ENCODE data around the gene SLC22A16. TPM values are rescaled to one million over a fixed set of nuclear protein-coding genes. Genes with fewer than 3 reads are reported as not detected.

Gene SLC22A16
- total RNA-seq, 2 experiments from 2014 or later, result not detected

- Mint-ChIP-seq H3K27ac (no peak overlapping the region), H3K4me1 (ENCODE audit: low read depth) (no peaks in the 10 kb centered on the region), H3K27me3 (peaks cover 1% of the 10 kb centered on the region), H3K4me3 (no peak overlapping the region), H3K9me3 (no peaks in the 10 kb centered on the region), H3K36me3 (no peaks in the 10 kb centered on the region)
- POLR2A ChIA-PET, result no interaction called here
- DNase-seq, result no peak
- CTCF ChIA-PET, result no interaction called here
- intact Hi-C loops (cut with micrococcal nuclease), result no loop called here
Measured at GRCh38 chr6:110408901-110409300, 67.5 kb downstream of the SLC22A16 start.

GRCh38 chr6:110404607-110405006 lies 71.8 kb downstream of the SLC22A16 start:
- POLR2A ChIA-PET, result no interaction called here
- DNase-seq, result no peak

GRCh38 chr6:110401585-110402176 lies 74.7 kb downstream of the SLC22A16 start:
- Mint-ChIP-seq H3K36me3 (no peaks in the 10 kb centered on the region), H3K27ac (no peak overlapping the region), H3K27me3 (peaks cover 10% of the 10 kb centered on the region), H3K4me3 (no peak overlapping the region), H3K4me1 (ENCODE audit: low read depth) (no peaks in the 10 kb centered on the region), H3K9me3 (no peaks in the 10 kb centered on the region)
- CTCF ChIA-PET, result interaction anchor here (1.1 to 1.4 kb wide), 2 partner anchors 10 to 362 kb away, joined by 3 to 5 read pairs; no protein-coding TSS in a partner anchor
- intact Hi-C loops (cut with micrococcal nuclease), result no loop called here
- DNase-seq, result no peak
- POLR2A ChIA-PET, result no interaction called here

More at GRCh38 chr6:110404607-110405006, 71.8 kb downstream of the SLC22A16 start:
- no peak overlapping the region for H3K4me3 Mint-ChIP-seq
- H3K4me1 Mint-ChIP-seq (ENCODE audit: low read depth), result no peaks in the 10 kb centered on the region
- H3K27ac Mint-ChIP-seq, result no peak overlapping the region
- peaks cover 7% of the 10 kb centered on the region for H3K27me3 Mint-ChIP-seq
- no peaks in the 10 kb centered on the region for H3K9me3 Mint-ChIP-seq
- intact Hi-C loops (cut with micrococcal nuclease), result no loop called here
- H3K36me3 Mint-ChIP-seq, result no peaks in the 10 kb centered on the region
- CTCF ChIA-PET, result interaction anchor here (1.1 kb wide), 1 partner anchor 364 kb away, joined by 4 read pairs; no protein-coding TSS in a partner anchor

GRCh38 chr6:110400208-110400607 lies 76.2 kb downstream of the SLC22A16 start:
- POLR2A ChIA-PET, result no interaction called here
- Mint-ChIP-seq H3K36me3 (no peaks in the 10 kb centered on the region), H3K4me1 (ENCODE audit: low read depth) (no peaks in the 10 kb centered on the region), H3K27ac (no peak overlapping the region), H3K4me3 (no peak overlapping the region), H3K27me3 (peaks cover 10% of the 10 kb centered on the region), H3K9me3 (no peaks in the 10 kb centered on the region)
- DNase-seq, result no peak
- intact Hi-C loops (cut with micrococcal nuclease), result no loop called here
- CTCF ChIA-PET, result no interaction called here

GRCh38 chr6:110399219-110400071 lies 77.0 kb downstream of the SLC22A16 start:
- Mint-ChIP-seq H3K27ac (no peak overlapping the region), H3K36me3 (no peaks in the 10 kb centered on the region), H3K9me3 (no peaks in the 10 kb centered on the region), H3K4me3 (no peak overlapping the region), H3K27me3 (peaks cover 10% of the 10 kb centered on the region), H3K4me1 (ENCODE audit: low read depth) (no peaks in the 10 kb centered on the region)
- DNase-seq, result no peak
- ChIA-PET CTCF (no interaction called here), POLR2A (no interaction called here)
- intact Hi-C loops (cut with micrococcal nuclease), result no loop called here

- Mint-ChIP-seq H3K27ac (no peak overlapping the region), H3K27me3 (peaks cover 10% of the 10 kb centered on the region), H3K4me1 (ENCODE audit: low read depth) (no peaks in the 10 kb centered on the region), H3K4me3 (no peak overlapping the region), H3K9me3 (no peaks in the 10 kb centered on the region), H3K36me3 (no peaks in the 10 kb centered on the region)
- no peak for DNase-seq
- intact Hi-C loops (cut with micrococcal nuclease), result no loop called here
- ChIA-PET CTCF (no interaction called here), POLR2A (no interaction called here)
Measured at GRCh38 chr6:110398778-110399177, 77.6 kb downstream of the SLC22A16 start.

- peaks cover 2% of the 10 kb centered on the region for H3K4me1 Mint-ChIP-seq (ENCODE audit: low read depth)
- H3K4me3 Mint-ChIP-seq, result no peak overlapping the region
- H3K27me3 Mint-ChIP-seq, result peaks cover 3% of the 10 kb centered on the region
- intact Hi-C loops (cut with micrococcal nuclease), result no loop called here
- no peak overlapping the region for H3K27ac Mint-ChIP-seq
- ChIA-PET POLR2A (no interaction called here), CTCF (interaction anchor here (2.8 kb wide), 1 partner anchor 356 kb away, joined by 11 read pairs; no protein-coding TSS in a partner anchor)
- DNase-seq, result no peak
- no peaks in the 10 kb centered on the region for H3K9me3 Mint-ChIP-seq
- H3K36me3 Mint-ChIP-seq, result no peaks in the 10 kb centered on the region
Measured at GRCh38 chr6:110395221-110395620, 81.2 kb downstream of the SLC22A16 start.

GRCh38 chr6:110394409-110394808 lies 82.0 kb downstream of the SLC22A16 start:
- Mint-ChIP-seq H3K9me3 (no peaks in the 10 kb centered on the region), H3K36me3 (no peaks in the 10 kb centered on the region), H3K27me3 (peaks cover 3% of the 10 kb centered on the region), H3K4me3 (no peak overlapping the region), H3K4me1 (ENCODE audit: low read depth) (peaks cover 2% of the 10 kb centered on the region), H3K27ac (no peak overlapping the region)
- DNase-seq, result no peak
- ChIA-PET CTCF (interaction anchor here (2.8 kb wide), 1 partner anchor 355 kb away, joined by 11 read pairs; no protein-coding TSS in a partner anchor), POLR2A (no interaction called here)
- intact Hi-C loops (cut with micrococcal nuclease), result no loop called here

- H3K4me3 Mint-ChIP-seq, result no peak overlapping the region
- CTCF ChIA-PET, result interaction anchor here (0.8 to 5.2 kb wide), 5 partner anchors 27 to 696 kb away, joined by 3 to 75 read pairs (median 4); no protein-coding TSS in a partner anchor
Measured at GRCh38 chr6:110392727-110393126, 83.7 kb downstream of the SLC22A16 start.

GRCh38 chr6:110390404-110390803 lies 86.0 kb downstream of the SLC22A16 start:
- ChIA-PET CTCF (interaction anchor here (0.7 to 5.2 kb wide), 13 partner anchors 8 to 1202 kb away, joined by 3 to 75 read pairs (median 3); partner anchors contain the start of gene CDC40), POLR2A (no interaction called here)
- H3K27ac Mint-ChIP-seq, result no peak overlapping the region
- no peaks in the 10 kb centered on the region for H3K9me3 Mint-ChIP-seq
- no peak overlapping the region for H3K4me3 Mint-ChIP-seq
- H3K27me3 Mint-ChIP-seq, result no peaks in the 10 kb centered on the region
- no peak for DNase-seq
- intact Hi-C loops (cut with micrococcal nuclease), result loop anchor here (1.0 to 2.0 kb wide), 2 partner anchors 212 to 864 kb away; no protein-coding TSS in a partner anchor
- H3K4me1 Mint-ChIP-seq (ENCODE audit: low read depth), result peaks cover 2% of the 10 kb centered on the region
- no peaks in the 10 kb centered on the region for H3K36me3 Mint-ChIP-seq

More at GRCh38 chr6:110392727-110393126, 83.7 kb downstream of the SLC22A16 start:
- POLR2A ChIA-PET, result no interaction called here
- intact Hi-C loops (cut with micrococcal nuclease), result no loop called here
- no peaks in the 10 kb centered on the region for H3K27me3 Mint-ChIP-seq
- H3K4me1 Mint-ChIP-seq (ENCODE audit: low read depth), result peaks cover 2% of the 10 kb centered on the region
- no peak overlapping the region for H3K27ac Mint-ChIP-seq
- no peaks in the 10 kb centered on the region for H3K36me3 Mint-ChIP-seq
- no peak for DNase-seq
- no peaks in the 10 kb centered on the region for H3K9me3 Mint-ChIP-seq

- no peak for DNase-seq
- Mint-ChIP-seq H3K36me3 (no peaks in the 10 kb centered on the region), H3K27me3 (no peaks in the 10 kb centered on the region), H3K27ac (no peak overlapping the region), H3K4me1 (ENCODE audit: low read depth) (peaks cover 2% of the 10 kb centered on the region), H3K9me3 (no peaks in the 10 kb centered on the region), H3K4me3 (no peak overlapping the region)
- ChIA-PET POLR2A (no interaction called here), CTCF (interaction anchor here (0.7 to 5.2 kb wide), 12 partner anchors 8 to 1202 kb away, joined by 3 to 75 read pairs (median 3); partner anchors contain the start of gene CDC40)
- intact Hi-C loops (cut with micrococcal nuclease), result loop anchor here (1.0 to 2.0 kb wide), 2 partner anchors 212 to 863 kb away; no protein-coding TSS in a partner anchor
Measured at GRCh38 chr6:110389689-110390382, 86.6 kb downstream of the SLC22A16 start.

GRCh38 chr6:110387986-110388385 lies 88.4 kb downstream of the SLC22A16 start:
- Mint-ChIP-seq H3K27ac (no peak overlapping the region), H3K4me3 (no peak overlapping the region), H3K36me3 (no peaks in the 10 kb centered on the region), H3K9me3 (no peaks in the 10 kb centered on the region), H3K27me3 (no peaks in the 10 kb centered on the region), H3K4me1 (ENCODE audit: low read depth) (peaks cover 2% of the 10 kb centered on the region)
- no peak for DNase-seq
- ChIA-PET POLR2A (no interaction called here), CTCF (interaction anchor here (5.2 kb wide), 1 partner anchor 348 kb away, joined by 75 read pairs; no protein-coding TSS in a partner anchor)
- intact Hi-C loops (cut with micrococcal nuclease), result no loop called here
